GM12878 (cell line): Measurements from ENCODE around the gene C1QTNF8. TPM values are rescaled to one million over a fixed set of nuclear protein-coding genes. Genes with fewer than 3 reads are reported as not detected.

Experiments
- ATAC-seq: fragments of 200-7000 bp; cut with Tn5 transposase; 3 replicates; pipeline ENCODE4 v1.9.1; 2020; ENCODE audit warnings: mild to moderate bottlenecking, moderate library complexity
- BruUV-seq: library from RNA; stranded (reverse); fragments of 400-500 nt; replicated peaks from 2 replicates; lab custom pipeline; 2021; lab: Mats Ljungman, UMichigan
- CTCF ChIA-PET: fragments of 300-600 bp; sonication (Branson Sonifier 250); formaldehyde crosslinking; extraction: SDS; loops from one replicate; lab custom pipeline; 2021; ENCODE audit warnings: inconsistent platforms; lab: Yijun Ruan, JAX
- POLR2A ChIA-PET: fragments of 350-600 bp; formaldehyde crosslinking; extraction: SDS; loops from one replicate; lab custom pipeline; 2021; ENCODE audit warnings: inconsistent platforms; lab: Charles Lee
- RAD21 ChIA-PET: fragments of 300-600 bp; sonication (Branson Sonifier 250); formaldehyde crosslinking; loops from one replicate; lab custom pipeline; 2023; ENCODE audit warnings: antibody characterized with exemption; ENCODE audit not compliant: unreplicated experiment; lab: Charles Lee
- SMC1A ChIA-PET: fragments of 300-600 bp; sonication (Branson Sonifier 250); formaldehyde crosslinking; loops from one replicate; lab custom pipeline; 2023; ENCODE audit not compliant: unreplicated experiment, uncharacterized antibody; lab: Charles Lee
- DNase-seq: peaks from one replicate; pipeline ENCODE4 v3.0.0-alpha.2; 2011; ENCODE audit warnings: low read depth, low spot score
- FAIRE-seq: peaks from 3 replicates; lab custom pipeline; 2011; peaks lifted over from hg19 to GRCh38; lab: Jason Lieb, UNC
- H2AFZ ChIP-seq: 2 replicates; pipeline ENCODE4 v1.6.0; 2011; ENCODE audit warnings: low read depth, low read length, control low read depth; ENCODE audit not compliant: control insufficient read depth
- H3K27ac ChIP-seq: 2 replicates; pipeline ENCODE4 v1.5.1; 2011; ENCODE audit warnings: control low read depth; ENCODE audit not compliant: control insufficient read depth, insufficient read depth
- H3K27me3 ChIP-seq, 2 experiments: replicated peaks in 1 of 2; 2 replicates each; pipeline versions ENCODE4 v1.6.0 to v1.6.1; 2011; ENCODE audit warnings: low read length in 1 of 2; ENCODE audit not compliant: control insufficient read depth in 2 of 2, insufficient read depth in 2 of 2
- H3K36me3 ChIP-seq, 2 experiments: 2 replicates each; pipeline ENCODE4 v1.5.1; 2011; ENCODE audit warnings: low read length in 1 of 2; ENCODE audit not compliant: control insufficient read depth in 2 of 2, insufficient read depth in 2 of 2
- H3K4me1 ChIP-seq: 2 replicates; pipeline ENCODE4 v1.6.1; 2011; ENCODE audit warnings: mild to moderate bottlenecking, low read length, moderate library complexity, mixed read lengths; ENCODE audit not compliant: control insufficient read depth, insufficient read depth
- H3K4me2 ChIP-seq: 2 replicates; pipeline ENCODE4 v1.6.0; 2011; ENCODE audit warnings: control low read depth; ENCODE audit not compliant: control insufficient read depth, insufficient read depth
- H3K4me3 ChIP-seq: fragments of 200-600 bp; sonication (generic); 2 replicates; pipeline ENCODE4 v1.5.1; 2016
- H3K79me2 ChIP-seq: 2 replicates; pipeline ENCODE4 v1.6.0; 2011; ENCODE audit warnings: low read length; ENCODE audit not compliant: control insufficient read depth, insufficient read depth
- H3K9ac ChIP-seq: 2 replicates; pipeline ENCODE4 v1.8.0; 2011; ENCODE audit warnings: low read length, control low read depth, mixed read lengths; ENCODE audit not compliant: control insufficient read depth, insufficient read depth
- H3K9me3 ChIP-seq: replicated peaks from 3 replicates; pipeline ENCODE4 v1.5.1; 2011; ENCODE audit warnings: mild to moderate bottlenecking, low read length; ENCODE audit not compliant: control insufficient read depth, insufficient read depth
- H4K20me1 ChIP-seq: 2 replicates; pipeline ENCODE4 v1.6.0; 2011; ENCODE audit not compliant: control insufficient read depth, insufficient read depth
- BACH1 ChIP-seq: fragments of 450-650 bp; IDR thresholded peaks from 2 replicates; pipeline ENCODE4 v1.6.1; 2017; ENCODE audit warnings: mild to moderate bottlenecking, borderline replicate concordance
- BHLHE40 ChIP-seq, 2 experiments: fragments of 450-650 bp in 1 of 2; IDR thresholded peaks; 2 replicates each; pipeline ENCODE4 v1.6.1; 2011 to 2017; ENCODE audit warnings: low read depth in 2 of 2, borderline replicate concordance in 1 of 2, improper control_type of control experiment in 1 of 2, low read length in 1 of 2, mild to moderate bottlenecking in 1 of 2
- CBX5 ChIP-seq: sonication (generic); IDR thresholded peaks from 2 replicates; pipeline ENCODE4 v1.6.1; 2016; ENCODE audit warnings: low read depth, moderate library complexity, mild to moderate bottlenecking, inconsistent platforms
- EED ChIP-seq: sonication (generic); IDR thresholded peaks from 2 replicates; pipeline ENCODE4 v1.6.1; 2016; ENCODE audit warnings: antibody characterized with exemption, low read depth
- GATAD2B ChIP-seq: fragments of 450-650 bp; conservative IDR thresholded peaks from 2 replicates; pipeline ENCODE4 v1.6.1; 2017; ENCODE audit warnings: low read depth, mild to moderate bottlenecking, moderate library complexity
- MEF2A ChIP-seq: IDR thresholded peaks from 2 replicates; pipeline ENCODE4 v1.6.1; 2011; ENCODE audit warnings: low read depth, mild to moderate bottlenecking, low read length, moderate library complexity; ENCODE audit not compliant: insufficient read depth
- RAD51 ChIP-seq: fragments of 450-650 bp; IDR thresholded peaks from 2 replicates; pipeline ENCODE4 v1.6.1; 2016; ENCODE audit warnings: moderate library complexity, mild to moderate bottlenecking, inconsistent platforms
- WGBS: methylation state at CpG from one replicate; pipeline ENCODE4 v1.1.6; 2016; ENCODE audit warnings: low lambda C conversion rate; ENCODE audit not compliant: insufficient replicate concordance, insufficient coverage; ENCODE audit errors: missing lambda C conversion rate; 5-methylcytosine and 5-hydroxymethylcytosine counted together
- in situ Hi-C: fragments of 300-500 bp; cut with MboI; formaldehyde crosslinking; loops from 9 replicates; pipeline ENCODE4 v1.14.3; 2018; ENCODE audit warnings: mixed read lengths
- intact Hi-C: fragments of 100-400 bp; cut with micrococcal nuclease; formaldehyde crosslinking; loops from one replicate; pipeline ENCODE4 v1.14.2; 2022; ENCODE audit not compliant: unreplicated experiment
- polyA plus RNA-seq, 11 experiments: library from polyadenylated mRNA; depleted of rRNA in 4 of 11; unstranded in 6 of 11; stranded (reverse) in 5 of 11; fragments of >200 nt; fragmentation: Nextera tagmentation in 4 of 11; fragmentation: Illumina TruSeq in 1 of 11; extraction: Ambion mirVana in 4 of 11; extraction: Trizol in 1 of 11; gene quantifications; 1 replicate in 1 of 11; 2 replicates in 10 of 11; pipeline versions ENCODE4 v1.2.1 to v1.2.3, GENCODE V29; 2011 to 2016; ENCODE audit warnings: inconsistent platforms in 2 of 11, missing spikeins in 2 of 11, low read depth in 1 of 11
- total RNA-seq, 4 experiments: library from RNA; depleted of rRNA in 3 of 4; stranded (reverse); fragments of >200 nt in 3 of 4; fragmentation: Illumina TruSeq in 1 of 4; extraction: Trizol in 1 of 4; gene quantifications; 2 replicates each; pipeline versions ENCODE4 v1.2.1 to v1.2.3, GENCODE V29; 2013 to 2021
- TF ChIP-seq, protein P1 (sequence below), 3 experiments: IDR thresholded peaks in 2 of 3; conservative IDR thresholded peaks in 1 of 3; 2 replicates each; pipeline ENCODE4 v1.5.1; 2011; ENCODE audit warnings: low read depth in 3 of 3, low read length in 3 of 3, mild to moderate bottlenecking in 3 of 3, control low read depth in 2 of 3, moderate library complexity in 2 of 3, inconsistent platforms in 1 of 3, mixed read lengths in 1 of 3; ENCODE audit not compliant: control insufficient read depth in 2 of 3, insufficient read depth in 1 of 3; ENCODE audit errors: extremely low read depth in 1 of 3
- TF ChIP-seq, protein P2 (sequence below): fragments of 450-650 bp; IDR thresholded peaks from 2 replicates; pipeline ENCODE4 v1.6.1; 2018; ENCODE audit warnings: mild to moderate bottlenecking, low read depth, moderate library complexity; ENCODE audit not compliant: partially characterized antibody

C1QTNF8 gene
- total and polyA plus RNA-seq, 10 of the 15 experiments (the other 5 are each of a cell fraction or from before 2014, with no cell fraction given), result not detected

DNA sequence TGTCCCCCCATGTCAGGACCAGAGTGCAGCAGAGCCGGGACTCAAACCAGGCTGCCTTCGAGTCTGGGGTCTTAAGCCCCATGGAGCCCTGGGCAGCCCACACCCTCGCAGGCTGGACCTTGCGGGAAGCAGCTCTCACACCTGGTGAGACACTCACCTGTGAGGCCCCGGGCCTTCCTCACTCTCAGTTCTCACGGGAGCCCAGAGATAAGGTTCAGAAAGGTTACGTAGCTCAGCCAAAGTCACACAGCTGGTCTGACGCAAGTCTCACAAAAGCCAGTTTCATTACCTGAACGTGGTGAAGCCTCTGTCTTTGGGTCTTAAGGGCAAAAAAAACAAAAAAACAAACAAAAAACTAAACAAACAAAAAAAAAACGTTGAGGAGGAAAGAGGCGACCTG, 56.3 kb downstream of the C1QTNF8 start:
- H4K20me1 ChIP-seq, result no peaks in the 10 kb centered on the region
- ATAC-seq (no peak), FAIRE-seq (no peak), DNase-seq (no peak)
- intact Hi-C loops (no loop called here), in situ Hi-C loops (no loop called here)
- H3K4me2 ChIP-seq, result no peak overlapping the region
- H3K9ac ChIP-seq, result no peak overlapping the region
- SMC1A ChIA-PET, result no interaction called here
- H2AFZ ChIP-seq, result no peak overlapping the region
- TF ChIP-seq EED (no peak), CBX5 (no peak), MEF2A (no peak), BHLHE40 (IDR thresholded peaks at IDR 0.05; ENCODE audit: borderline replicate concordance in 1 of 2, low read depth in 2 of 2, low read length in 1 of 2) (no peak), GATAD2B (no peak), BACH1 (no peak), RAD51 (no peak)
- TF ChIP-seq, protein P1, sequence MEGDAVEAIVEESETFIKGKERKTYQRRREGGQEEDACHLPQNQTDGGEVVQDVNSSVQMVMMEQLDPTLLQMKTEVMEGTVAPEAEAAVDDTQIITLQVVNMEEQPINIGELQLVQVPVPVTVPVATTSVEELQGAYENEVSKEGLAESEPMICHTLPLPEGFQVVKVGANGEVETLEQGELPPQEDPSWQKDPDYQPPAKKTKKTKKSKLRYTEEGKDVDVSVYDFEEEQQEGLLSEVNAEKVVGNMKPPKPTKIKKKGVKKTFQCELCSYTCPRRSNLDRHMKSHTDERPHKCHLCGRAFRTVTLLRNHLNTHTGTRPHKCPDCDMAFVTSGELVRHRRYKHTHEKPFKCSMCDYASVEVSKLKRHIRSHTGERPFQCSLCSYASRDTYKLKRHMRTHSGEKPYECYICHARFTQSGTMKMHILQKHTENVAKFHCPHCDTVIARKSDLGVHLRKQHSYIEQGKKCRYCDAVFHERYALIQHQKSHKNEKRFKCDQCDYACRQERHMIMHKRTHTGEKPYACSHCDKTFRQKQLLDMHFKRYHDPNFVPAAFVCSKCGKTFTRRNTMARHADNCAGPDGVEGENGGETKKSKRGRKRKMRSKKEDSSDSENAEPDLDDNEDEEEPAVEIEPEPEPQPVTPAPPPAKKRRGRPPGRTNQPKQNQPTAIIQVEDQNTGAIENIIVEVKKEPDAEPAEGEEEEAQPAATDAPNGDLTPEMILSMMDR (IDR thresholded peaks at IDR 0.05 in 2 of 3, conservative IDR thresholded peaks at IDR 0.05 in 1 of 3; ENCODE audit: control insufficient read depth in 2 of 3, extremely low read depth in 1 of 3, insufficient read depth in 1 of 3, low read depth in 3 of 3, low read length in 3 of 3), result no peak
- TF ChIP-seq, protein P2, sequence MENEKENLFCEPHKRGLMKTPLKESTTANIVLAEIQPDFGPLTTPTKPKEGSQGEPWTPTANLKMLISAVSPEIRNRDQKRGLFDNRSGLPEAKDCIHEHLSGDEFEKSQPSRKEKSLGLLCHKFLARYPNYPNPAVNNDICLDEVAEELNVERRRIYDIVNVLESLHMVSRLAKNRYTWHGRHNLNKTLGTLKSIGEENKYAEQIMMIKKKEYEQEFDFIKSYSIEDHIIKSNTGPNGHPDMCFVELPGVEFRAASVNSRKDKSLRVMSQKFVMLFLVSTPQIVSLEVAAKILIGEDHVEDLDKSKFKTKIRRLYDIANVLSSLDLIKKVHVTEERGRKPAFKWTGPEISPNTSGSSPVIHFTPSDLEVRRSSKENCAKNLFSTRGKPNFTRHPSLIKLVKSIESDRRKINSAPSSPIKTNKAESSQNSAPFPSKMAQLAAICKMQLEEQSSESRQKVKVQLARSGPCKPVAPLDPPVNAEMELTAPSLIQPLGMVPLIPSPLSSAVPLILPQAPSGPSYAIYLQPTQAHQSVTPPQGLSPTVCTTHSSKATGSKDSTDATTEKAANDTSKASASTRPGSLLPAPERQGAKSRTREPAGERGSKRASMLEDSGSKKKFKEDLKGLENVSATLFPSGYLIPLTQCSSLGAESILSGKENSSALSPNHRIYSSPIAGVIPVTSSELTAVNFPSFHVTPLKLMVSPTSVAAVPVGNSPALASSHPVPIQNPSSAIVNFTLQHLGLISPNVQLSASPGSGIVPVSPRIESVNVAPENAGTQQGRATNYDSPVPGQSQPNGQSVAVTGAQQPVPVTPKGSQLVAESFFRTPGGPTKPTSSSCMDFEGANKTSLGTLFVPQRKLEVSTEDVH, result no peak
- H3K79me2 ChIP-seq, result no peaks in the 10 kb centered on the region
- BruUV-seq, result no TSS peak
- no peak overlapping the region for H3K4me3 ChIP-seq
- POLR2A ChIA-PET, result no interaction called here
- RAD21 ChIA-PET, result no interaction called here
- 24% methylated on average over 10 of the region's 11 CpGs for WGBS
- H3K4me1 ChIP-seq, result no peaks in the 10 kb centered on the region
- CTCF ChIA-PET, result no interaction called here
- no peaks in the 10 kb centered on the region for H3K36me3 ChIP-seq
- H3K27me3 ChIP-seq, result no peaks in the 10 kb centered on the region
- no peak overlapping the region for H3K27ac ChIP-seq
- H3K9me3 ChIP-seq, result no peaks in the 10 kb centered on the region
